ENCODE measurements around the gene FOXL1.

Gene FOXL1

DNA sequence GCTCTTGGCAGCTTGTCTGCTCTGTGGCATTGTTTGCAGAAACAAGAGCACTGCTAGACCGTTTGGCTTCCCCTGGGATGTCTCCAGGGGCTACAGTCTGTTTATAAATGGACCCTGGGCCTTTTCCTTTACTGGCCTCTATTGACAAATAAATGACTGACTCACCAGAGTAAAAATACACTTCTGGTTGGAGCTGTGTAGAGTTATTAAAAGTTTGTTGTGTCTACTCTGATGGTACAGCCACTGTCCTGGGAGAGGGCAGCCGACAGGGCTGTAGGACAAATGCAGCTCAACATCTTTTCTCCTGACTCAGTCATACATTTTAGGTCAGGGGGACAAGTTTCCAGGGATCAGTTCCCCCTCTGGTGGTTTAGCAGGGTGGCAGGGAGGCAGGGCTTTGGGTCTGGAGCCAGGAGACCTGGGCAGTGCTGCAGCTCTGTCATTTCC lies 30.0 kb downstream of the FOXL1 start:
- no peak for DNase-seq

DNA sequence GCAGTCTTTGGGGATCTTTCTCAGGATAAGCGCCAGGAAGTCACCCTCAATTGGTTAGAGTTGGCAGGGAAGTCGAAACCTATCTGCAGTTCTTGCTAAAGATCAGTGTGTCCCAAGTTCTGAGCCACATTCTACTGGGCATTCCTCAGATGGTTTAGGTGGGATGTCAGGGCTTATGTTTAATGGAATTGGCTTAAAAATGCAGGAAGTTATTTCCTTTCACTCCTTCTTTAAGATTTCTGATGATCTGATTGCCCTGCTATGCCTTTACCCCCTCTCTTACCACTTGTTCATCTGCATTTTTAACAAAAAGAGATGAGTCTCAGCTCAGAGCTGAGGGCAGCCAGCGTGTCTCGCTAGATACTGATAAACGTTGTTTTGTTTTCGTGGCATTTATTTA lies 30.8 kb downstream of the FOXL1 start:
- no peak for DNase-seq

- no peak for DNase-seq
Observed at GRCh38 chr16:86609661-86610060, 31.3 kb downstream of the FOXL1 start.

- DNase-seq = no peak
Observed at GRCh38 chr16:86610779-86611524, 32.6 kb downstream of the FOXL1 start.

GRCh38 chr16:86611525-86611855 lies 33.1 kb downstream of the FOXL1 start:
- DNase-seq = no peak

DNA sequence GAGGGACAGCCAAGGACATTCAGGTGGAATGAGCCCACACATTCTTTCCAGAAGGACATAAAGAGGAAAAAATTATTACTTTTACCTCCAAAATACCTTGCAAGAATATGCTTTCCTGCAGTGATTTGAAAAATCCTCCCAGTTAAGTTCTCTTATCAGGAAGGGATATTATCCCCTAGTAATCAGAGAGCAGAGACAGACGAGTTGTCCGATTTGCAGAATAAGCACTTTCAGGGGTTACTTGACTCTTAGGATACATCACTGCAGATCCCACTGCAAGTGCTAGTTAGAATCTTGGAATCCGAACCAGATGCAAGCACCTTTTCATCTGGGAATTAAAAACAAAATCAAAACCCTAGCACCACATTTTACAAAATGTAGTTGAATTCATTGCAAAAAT lies 33.6 kb downstream of the FOXL1 start:
- DNase-seq = no peak

- DNase-seq = no peak
Observed at GRCh38 chr16:86614699-86615098, 36.4 kb downstream of the FOXL1 start.

- no peak for DNase-seq
Observed at GRCh38 chr16:86616906-86617305, 38.6 kb downstream of the FOXL1 start.

DNA sequence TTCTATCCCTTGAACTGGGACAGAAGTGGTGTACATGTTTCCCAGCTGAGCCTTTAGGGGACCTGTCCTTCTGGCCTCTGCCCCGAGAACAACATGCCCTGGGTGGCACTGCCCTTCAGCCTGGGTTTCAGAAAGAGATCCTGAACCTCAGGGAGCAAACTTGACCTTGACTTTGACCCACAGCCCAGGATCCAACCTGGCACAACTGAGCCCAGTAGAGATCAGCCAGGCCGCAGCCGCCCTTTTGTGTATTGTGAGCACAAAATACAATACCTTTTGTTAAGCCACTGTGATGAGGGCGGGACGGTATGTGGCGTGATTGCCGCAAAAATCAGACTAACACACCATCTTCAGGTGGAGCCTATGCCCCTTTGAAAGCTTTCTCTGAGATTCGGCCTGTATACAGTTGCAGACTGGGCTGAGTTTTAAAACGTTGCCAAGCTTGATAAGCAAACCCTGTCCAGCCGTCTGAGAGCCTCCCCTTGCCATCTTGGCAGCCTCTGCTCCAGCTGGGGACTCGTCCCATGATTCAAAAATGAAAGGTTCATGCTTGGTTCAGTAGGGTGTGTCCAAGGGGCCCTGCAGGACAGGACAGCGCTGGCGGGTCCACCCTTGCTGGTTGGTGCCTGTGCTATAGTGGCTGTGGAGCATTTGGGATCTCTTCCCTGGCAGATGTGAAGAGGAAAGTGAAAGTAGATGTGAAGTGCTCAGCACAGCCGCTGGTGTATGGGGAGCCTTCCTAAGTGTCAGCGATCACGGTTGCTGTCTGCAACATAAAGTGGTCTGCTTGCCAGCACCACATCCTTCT lies 40.3 kb downstream of the FOXL1 start:
- DNase-seq = no peak

DNA sequence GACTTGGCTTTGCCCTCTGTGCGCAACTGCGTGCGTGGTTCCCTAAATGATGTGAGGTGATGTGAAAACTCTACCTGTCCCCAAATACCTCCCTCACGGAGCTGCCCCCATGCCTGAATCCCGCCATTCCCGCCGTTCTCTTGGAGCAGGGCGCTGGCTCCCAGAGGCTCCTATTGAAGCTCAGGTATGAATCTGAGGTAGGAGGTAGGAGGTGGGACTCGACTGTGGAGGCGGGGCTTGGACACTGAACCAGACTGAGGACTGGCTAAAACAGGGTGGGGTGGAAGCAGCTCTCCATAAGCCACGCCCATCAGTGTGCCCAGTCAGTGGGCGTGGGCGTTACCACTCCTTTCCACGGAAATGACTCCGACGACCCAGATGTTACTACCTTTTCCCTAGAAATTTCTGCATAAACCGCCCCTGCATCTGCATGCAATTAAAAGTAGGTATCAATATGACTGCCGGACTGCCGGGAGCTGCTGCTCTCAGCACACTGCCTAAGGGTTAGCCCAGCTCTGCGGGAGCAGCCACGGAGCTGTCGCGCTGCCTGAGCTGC lies 41.0 kb downstream of the FOXL1 start:
- no peak for DNase-seq

DNA sequence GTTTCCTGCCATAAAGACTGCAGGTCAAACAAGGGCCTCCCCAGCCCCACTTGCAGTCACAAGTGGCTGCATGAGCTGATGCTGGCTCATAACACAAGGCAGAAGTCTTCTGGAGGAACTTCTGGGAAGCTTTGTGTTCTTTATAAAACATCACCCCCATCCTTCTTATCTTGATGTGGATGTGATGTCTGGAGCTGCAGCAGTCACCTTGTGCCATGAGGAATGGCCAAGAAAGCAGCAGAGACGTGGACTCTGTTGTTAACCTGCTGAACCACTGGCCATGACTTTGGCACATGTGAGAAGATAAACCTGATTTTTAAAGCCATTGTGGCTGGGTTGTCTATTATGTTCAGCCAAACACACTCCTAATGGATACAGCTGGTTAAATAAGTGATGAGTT lies 41.8 kb downstream of the FOXL1 start:
- no peak for DNase-seq

- DNase-seq = no peak
Observed at GRCh38 chr16:86621966-86622365, 43.6 kb downstream of the FOXL1 start.

GRCh38 chr16:86622700-86623615 lies 44.6 kb downstream of the FOXL1 start:
- no peak for DNase-seq

DNA sequence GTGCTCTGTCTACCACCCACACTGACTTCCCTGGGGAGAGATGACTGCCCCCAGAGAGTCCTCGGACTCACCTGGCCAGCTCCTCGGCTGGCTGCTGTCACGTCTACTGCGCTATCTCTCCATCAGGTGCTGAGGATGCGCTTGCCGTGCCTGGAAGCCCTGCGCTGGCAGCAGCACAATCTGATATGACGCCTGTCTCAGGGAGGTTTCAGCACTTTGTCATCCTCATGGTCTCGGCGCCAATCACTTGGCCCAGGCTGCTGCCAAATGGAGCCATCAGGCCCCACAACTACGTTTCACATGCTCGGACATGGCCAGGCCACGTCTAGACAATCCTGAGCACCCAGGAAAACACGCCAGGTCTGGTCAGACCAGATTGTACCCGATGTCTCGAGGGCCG lies 46.7 kb downstream of the FOXL1 start:
- DNase-seq = no peak

- no peak for DNase-seq
Observed at GRCh38 chr16:86625821-86626220, 47.5 kb downstream of the FOXL1 start.

GRCh38 chr16:86626284-86626683 lies 47.9 kb downstream of the FOXL1 start:
- DNase-seq = no peak

DNA sequence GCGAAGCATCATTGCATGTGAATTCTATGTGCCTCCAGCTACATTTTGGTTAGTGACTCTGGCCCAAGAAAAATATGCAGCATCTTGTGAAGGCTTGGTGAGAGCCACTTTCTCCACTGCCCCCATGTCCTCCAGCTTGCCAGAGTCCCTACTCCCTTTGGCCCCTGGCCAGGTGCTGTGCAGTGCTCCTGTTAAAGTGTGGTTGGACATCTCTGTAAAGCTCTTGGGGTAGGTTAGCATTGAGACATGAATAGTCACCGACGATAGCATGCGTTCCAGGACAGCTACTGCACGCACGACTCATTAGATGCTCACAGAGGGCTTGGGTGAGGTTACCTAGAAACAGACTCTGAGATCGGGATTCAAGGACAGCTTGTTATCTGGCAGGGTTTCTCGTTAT lies 48.6 kb downstream of the FOXL1 start:
- DNase-seq = no peak

DNA sequence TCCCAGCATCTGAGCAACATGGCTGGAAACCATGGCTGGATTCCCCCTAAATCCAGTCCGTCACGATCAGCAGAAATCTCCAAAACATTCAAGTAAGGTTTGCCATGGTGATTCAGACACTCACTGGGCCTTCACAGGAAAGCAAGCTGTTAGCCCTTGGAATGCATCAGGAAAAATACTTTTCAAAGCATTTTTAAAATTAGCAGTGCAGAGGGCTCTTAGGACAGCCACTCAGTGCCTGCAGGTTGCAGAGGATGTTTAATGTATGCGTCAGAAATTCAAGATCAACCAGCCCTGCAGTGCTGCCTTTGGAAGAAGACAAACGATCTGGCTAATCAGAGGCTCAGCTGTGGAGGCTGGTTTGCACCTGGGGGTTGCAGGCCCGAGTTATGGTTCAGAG lies 50.3 kb downstream of the FOXL1 start:
- DNase-seq = no peak

- DNase-seq = no peak
Observed at GRCh38 chr16:86630471-86630870, 52.1 kb downstream of the FOXL1 start.

GRCh38 chr16:86631444-86631843 lies 53.1 kb downstream of the FOXL1 start:
- no peak for DNase-seq

Measured in NCI-H1436 treated with DMSO at 0.1 percent for 48 hours (cell line).